AG08395 (cell line): ENCODE results near the gene TBCEL.
"Not testable (repeated sequence)": the region's sequence is repeated elsewhere in the genome, so short reads cannot be mapped to it uniquely, and the experiment has no call there.

Source experiments
- DNase-seq: peaks from one replicate; pipeline ENCODE4 v3.0.0; 2012; ENCODE audit warnings: mixed read lengths, low spot score

Gene TBCEL

DNA sequence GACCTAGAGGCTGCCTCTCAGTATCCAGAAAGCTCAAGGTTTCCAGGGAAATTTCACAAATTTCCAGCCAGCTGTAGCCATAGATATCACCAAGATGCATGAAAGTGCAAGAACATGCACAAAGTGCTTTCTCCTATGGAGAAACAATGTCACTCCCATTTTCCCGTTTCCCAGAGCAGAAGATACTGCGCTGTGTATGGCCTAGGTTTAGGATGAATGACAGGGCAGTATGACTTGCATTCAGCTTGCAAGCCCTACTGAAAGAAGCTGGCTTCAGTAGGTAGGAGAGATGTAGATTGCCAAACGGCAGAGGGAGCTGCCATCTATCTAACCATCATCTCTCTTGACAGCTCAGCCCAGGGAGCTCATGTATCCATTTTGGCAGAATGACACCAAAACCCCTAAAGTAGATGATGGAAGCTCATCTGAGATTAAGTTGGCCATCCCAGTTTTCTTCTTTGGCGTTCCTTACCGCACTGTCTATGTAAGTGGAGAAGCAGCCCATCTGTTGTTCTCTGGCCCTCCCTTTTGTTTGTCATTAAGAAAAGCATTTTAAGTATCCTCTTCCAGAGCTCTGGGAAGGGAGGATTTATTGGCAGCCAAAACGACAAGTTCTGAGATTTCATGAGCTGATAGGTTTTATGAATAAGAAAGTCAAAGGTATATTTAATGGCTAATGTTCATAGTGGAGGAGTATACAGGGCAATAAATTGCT lies 81.7 kb downstream of the TBCEL start:
- no peak for DNase-seq

DNA sequence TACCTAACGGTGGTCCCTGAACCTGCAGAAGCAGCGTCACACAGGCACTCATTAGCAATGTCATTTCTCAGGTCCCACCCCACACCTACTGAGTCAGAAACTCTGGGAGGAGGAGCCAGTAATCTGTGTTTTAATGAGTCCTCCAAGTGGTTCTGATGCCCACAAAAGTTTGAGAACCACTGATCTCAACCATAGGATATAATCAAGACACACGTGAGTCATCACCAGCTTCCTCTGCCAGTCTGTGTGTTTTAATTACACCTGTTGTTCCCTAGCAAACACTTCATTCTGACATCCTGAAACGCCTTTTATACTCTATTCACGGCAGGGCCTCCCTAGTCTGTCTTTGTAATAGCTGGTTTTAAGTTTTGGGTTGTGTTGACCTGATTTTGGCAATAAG lies 82.9 kb downstream of the TBCEL start:
- no peak for DNase-seq

DNA sequence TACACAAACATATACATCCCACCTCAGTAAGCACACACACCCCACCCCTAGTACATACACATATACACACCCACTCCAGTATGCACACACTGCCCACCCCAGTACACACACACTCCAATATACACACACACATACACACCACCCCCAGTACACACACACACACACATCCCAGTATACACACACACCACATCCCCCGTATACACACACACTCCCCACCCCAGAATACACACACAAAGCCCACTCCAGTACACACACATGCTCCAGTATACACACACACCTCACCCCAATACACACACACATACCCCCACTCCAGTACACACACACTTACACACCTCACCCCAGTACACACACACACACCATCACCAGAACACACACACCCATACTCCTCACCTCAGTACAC lies 84.5 kb downstream of the TBCEL start:
- DNase-seq: no peak

DNA sequence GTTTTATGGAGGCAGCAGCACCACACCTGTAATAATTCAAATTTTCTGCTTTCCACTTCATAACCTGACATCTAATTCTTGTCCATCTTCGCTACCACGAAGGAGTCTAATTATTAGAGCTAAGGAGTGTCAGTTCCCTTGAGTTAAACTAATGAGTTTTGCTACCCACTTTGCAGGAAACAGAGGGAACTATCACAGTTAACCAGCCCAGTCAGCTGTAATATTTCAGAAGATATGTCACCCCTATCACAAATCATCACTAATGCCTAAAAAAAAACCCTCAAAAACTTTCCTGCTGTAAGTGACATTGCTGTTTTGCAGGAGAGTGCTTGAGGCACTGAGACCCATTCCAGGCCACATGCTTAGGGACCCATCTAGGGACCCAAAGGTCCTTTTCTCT lies 85.6 kb downstream of the TBCEL start:
- no peak for DNase-seq

DNA sequence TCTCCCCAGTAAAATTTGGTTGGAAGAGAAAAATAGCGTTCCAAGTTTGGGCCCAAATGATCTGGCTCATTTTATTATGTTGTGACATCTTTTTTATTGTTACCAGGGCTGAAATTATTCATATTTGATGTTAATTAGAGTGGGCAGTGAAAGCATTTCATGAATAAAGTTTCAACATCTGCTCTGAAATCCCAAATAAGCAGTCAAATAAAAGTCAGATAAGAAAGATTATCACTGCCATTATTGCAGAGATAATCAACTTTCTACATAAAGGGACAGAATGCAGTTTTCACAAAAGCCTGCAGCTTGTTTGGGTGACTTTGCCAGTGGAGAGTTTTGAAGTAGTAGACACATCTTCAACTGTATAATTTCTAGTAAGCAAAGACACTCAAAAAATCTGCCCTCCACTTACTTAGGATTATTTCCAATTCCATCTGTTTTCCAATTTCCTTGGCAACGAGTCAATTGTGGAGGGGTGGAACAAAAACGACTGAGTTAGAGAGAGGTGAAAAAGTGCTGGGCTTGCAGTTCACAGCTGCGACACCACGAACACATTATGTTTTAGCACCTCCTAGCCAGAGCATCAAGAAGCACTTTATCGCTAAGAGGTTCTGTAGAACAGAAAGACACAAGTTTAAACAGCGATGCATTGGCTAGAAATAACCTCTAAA lies 86.1 kb downstream of the TBCEL start:
- no peak for DNase-seq

DNA sequence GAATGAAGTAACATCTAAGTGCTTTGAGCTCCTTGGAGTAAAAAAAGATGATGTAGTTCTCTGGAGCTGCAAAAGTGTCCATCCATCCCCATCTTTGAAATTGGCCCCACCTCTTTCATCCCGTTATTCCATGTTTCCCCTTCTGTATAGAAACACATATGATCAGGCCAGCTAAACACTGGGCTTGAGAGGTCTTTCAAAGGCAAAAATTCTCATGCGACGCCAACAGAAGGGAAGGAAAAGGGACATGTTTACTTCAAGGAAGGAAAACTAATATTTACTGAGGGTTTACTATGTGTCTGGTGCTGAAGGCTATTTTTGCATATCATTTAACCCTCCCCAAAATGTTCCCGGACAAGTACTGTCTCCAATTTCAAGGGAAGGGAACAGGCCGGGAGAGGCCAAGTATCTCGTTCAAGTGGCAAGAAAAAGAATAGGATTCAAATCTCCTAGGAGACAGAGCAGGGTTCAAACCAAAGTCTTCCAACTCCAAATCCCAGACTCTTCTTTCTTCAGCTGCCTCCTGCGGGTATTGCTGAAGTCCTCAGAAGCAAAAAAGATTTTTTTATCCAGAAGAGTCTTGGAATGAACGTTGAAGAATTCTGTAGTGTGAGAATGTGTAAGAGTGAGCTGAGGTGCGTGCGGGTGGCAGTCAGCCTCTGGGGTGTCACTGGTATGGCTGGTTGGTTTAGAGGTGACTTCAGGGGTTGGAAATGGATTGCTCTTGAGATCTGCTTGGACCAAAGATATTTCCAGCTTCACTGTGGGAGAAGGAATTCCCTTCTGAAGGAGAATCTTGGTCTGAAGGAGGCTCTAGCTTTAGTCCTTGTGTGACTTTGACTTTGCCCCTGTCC lies 87.2 kb downstream of the TBCEL start:
- DNase-seq: no peak

DNA sequence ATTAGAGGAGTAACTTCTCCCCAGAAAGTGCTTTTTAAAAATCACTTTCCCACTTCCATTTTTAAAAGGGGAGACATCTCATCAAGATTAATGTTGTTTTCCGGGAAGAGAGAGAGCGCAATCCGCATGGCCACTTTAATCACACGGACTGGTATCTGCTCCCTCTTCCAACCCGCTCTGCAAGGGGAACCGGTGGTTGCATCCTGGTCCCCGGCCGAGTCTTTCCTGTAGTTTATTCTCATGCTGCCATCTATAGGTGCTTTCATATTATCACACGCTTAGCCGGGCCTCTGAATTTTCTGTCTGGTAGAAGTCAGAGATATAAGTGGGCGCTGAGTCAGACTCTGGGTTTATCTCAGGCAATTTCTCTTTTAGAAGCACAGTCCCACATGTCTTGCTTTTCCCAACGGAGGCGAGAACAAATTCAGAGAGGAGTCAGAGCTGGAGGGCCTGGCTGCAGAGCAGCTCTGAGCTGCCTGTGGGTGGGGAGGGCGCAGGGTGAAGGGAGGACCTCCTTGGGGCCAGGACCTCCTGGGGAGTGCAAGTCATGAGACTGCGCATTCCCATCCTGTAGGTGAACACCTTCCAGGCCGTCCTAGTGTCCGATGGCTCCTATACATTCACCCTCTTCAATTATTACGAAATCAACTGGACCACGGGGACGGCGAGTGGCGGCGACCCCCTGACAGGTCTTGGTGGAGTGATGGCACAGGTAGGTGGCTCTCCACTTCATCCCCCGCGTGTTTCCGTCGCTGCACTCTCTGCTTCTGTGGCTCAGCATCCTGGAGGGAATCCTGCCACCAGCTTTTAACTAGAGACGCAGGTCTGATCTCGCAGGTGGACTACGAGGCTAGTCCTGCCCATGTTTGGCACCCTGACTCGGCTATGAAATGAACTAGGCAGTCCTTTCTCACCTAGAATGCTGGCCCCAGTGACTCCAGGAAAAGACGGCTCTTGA lies 88.9 kb downstream of the TBCEL start:
- DNase-seq: peak; percentile 86

DNA sequence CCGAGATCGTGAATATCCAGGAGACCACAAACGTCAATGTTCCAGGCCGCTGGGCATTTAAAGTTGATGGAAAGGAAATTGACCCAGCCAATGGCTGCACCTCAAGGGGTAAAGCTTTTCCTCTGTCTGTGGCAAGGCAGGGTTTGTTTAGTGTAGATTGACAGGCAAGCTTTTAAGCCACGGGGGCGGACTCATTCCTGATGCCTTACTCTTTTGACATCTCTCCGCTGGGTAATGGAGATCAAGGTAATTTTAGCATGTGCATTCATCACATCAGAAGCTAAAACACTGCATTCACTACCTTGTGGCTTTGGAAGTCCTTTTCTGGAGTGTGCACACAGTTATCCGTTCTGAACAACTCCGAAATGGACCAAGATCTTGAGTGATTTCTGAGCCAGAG lies 89.7 kb downstream of the TBCEL start:
- DNase-seq: no peak

DNA sequence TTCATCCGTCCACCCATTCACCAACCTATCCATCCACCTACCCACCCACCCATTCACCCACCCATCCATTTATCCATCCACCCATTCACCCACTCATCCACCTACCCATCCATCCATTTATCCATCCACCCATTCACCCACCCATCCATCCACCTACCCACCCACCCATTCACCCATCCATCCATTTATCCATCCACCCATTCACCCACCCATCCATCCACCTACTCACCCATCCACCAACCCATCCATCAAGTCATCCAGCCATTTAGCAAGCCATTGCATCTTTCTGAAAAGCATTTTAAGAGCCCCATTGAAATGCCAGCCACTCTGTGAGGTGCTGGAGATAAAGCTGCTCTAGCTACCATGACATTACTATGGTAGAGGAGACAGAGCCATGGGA lies 91.1 kb downstream of the TBCEL start:
- not testable (repeated sequence) for DNase-seq

DNA sequence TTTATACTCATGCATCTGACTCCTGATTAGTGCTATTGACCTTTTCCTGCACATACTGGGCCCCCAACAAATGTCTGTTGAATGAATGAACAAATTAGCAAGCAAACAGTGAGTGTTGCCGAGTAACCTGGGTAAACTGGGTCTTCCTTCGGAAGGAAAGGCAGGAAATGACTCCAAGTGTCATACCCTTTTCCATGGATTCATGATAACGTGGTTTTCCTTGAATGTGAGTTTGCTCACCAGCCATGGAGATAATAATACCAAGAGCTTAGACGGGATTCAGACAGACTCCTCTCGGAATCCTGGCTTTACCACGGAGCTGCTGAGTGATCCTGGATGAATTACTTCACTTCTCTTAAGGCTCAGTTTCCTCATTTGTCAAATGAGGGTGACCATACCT lies 93.9 kb downstream of the TBCEL start:
- no peak for DNase-seq

DNA sequence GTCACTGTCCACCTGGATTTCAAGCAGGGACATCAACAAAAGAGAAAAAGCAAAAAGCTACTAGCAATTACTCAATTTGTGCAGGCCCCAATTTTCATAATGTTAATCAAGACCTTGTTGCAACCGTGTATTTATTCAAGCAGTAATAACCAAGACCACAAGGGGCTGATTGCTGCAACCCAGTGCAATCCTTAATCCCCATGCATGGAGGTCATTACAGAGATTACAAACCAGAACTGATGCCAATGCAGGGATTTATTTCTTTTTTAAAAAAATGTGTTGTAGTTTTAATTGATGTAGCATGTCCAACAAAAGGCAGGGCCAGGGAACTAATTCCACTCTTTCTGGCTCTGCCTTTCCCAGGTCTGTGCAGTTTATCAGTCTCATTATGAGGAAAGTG lies 95.5 kb downstream of the TBCEL start:
- peak; percentile 16 for DNase-seq

DNA sequence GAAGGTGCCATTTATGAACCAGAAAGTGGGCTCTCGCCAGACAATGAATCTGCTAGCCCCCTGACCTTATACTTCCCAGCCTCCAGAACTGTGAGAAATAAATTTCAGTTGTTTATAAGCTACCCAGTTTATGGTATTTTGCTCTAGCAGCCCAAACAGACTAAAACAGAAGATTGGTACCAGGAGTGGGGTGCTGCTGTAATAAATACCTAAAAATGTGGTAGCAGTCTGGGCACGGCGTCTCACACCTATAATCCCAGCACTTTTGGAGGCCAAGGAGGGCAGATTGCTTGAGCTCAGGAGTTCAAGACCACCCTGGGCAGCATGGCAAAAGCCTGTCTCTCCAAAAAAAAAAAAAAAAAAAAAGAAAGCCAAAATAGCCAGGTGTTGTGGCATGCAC lies 98.4 kb downstream of the TBCEL start:
- no peak for DNase-seq

DNA sequence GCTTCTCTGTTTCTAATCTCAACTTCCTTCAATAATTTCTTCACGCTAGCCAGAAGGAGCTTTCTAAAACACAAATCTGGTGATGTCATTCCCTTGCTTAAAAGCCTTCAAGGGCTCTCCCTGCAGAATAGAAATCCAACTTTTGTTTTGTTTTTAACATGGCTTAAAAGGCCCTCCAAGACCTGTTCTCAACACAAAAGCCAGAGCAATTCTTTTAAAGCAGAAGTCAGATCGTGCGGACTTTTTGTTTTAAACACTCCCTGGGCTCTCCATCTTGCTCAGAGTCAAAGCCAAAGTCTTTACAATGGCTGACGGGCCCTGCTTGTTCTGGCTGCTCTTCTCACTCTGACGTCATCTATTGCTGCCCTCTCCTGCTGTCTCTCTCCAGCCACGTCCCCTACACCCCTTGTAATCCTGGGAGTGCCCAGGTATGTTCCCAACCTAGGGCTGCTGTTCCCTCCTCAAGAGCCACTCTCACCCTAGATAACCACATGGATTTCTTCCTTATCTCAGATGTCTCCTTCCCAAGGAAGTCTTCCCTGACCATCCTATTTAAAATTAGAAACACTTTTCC lies 99.7 kb downstream of the TBCEL start:
- DNase-seq: no peak

DNA sequence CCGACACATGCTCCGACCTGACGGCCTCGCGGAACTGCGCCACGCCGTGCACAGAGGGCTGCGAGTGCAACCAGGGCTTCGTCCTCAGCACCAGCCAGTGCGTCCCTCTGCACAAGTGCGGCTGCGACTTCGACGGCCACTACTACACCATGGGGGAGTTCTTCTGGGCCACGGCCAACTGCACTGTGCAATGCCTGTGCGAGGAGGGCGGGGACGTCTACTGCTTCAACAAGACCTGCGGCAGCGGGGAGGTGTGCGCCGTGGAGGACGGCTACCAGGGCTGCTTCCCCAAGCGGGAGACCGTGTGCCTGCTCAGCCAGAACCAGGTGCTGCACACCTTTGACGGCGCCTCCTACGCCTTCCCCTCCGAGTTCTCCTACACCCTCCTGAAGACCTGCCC lies 103.9 kb downstream of the TBCEL start:
- no peak for DNase-seq

DNA sequence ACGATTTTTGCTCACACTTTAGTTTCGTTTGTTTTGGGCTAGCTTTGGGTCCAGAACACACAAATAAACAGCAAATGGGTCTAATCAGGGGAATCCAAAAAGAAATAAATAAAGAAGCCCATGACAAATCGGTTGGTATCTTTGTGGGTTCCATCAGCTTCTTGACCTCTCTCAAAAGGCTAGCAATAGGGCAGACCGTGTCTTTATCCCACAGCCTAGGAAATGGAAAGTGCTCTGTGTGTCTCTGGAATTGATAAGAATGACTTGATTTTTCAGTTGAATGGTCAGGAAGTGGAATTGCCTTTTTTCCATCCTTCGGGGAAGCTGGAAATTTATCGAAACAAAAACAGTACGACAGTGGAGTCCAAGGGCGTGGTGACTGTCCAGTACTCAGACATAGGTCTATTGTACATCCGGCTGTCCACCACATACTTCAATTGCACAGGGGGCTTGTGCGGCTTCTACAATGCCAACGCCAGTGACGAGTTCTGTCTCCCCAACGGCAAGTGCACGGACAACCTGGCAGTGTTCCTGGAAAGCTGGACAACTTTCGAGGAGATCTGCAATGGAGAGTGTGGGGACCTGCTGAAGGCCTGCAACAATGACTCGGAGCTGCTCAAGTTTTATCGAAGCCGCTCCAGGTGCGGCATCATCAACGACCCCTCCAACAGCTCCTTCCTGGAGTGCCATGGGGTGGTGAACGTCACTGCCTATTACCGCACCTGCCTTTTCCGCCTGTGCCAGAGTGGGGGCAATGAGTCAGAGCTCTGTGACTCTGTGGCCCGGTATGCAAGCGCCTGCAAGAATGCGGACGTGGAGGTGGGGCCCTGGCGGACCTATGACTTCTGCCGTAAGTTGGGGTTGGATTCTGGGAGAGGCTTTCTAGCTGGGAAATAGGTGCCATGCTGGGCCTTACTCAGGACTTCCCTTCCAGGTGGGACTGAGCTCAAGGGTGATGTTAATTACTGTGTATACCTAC lies 105.7 kb downstream of the TBCEL start:
- DNase-seq: no peak

DNA sequence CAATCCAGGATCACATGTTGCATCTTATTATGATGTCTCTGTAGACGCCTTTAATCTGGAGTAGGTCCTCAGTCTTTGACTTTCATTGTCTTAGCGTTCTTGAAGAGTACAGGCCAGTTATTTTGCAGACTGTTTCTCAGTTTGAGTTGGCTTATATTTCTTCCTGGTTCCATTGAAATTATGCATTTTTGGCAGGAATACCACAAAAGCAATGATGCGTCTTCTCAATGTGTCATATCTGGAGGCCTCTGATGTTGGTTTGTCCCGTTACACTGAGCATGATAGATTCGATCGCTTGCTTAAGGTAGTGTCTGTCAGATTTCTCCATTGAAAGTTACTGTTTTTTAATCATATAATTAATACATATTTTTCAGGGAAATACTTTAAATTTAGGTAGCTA lies 107.8 kb downstream of the TBCEL start:
- DNase-seq: no peak

DNA sequence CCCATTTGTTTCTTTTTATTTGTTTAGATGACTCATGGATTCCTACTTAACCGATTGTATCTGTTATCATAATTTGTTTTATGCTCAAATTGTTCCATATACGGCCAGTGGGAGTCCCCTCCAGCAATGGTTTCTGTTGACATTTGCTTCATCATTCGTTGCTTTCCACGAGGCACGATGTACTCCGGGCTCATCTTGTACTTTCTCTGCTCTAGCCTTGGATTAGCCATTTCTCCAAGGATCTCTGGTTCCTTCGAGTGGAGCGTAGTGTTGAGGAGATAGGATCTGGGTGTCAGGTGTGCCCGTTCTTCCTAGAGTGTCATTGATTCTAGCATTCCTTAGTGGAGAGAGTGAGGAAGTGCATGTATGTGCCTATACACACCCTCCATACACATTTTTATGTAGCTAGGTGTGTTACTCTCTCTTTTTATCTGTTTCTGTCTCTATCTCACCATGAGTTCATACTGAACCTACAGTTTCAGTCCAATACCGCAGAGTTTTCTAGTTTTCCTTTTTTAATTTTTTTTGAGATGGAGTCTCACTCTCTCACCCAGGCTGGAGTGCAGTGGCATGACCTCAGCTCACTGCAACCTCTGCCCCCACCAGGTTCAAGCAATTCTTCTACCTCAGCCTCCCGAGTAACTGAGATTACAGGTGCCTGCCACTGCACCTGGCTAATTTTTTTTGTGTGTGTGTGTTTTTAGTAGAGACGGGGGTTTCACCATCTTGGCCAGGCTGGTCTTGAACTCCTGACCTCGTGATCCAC lies 108.5 kb downstream of the TBCEL start:
- DNase-seq: no peak

DNA sequence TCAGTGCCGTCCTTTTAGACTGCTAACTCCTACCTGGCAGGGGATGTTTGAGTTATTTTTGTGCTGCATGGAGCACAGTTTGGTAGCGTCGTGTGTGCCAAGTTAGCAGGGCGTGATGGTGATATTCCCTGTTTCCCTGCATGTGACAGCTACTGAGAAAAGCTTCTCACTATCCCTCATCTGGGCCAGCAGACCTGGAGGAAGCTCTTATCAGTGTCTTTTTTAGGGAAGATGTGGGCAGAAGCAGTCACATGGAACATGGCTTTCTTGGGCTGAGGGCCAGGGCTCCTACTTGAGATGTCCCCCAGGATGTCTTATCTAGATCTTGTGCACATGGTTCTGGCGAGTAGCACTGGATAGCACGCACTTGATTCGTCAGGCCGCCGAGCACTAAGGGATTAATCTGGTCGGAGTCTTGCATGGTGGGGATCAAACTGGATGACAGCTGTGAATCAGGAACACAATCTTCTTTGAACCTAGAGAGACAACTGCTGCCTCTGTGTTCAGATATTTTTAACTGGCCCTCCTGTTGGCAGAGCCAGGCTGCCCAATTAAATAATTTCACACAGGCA lies 110.9 kb downstream of the TBCEL start:
- DNase-seq: no peak

DNA sequence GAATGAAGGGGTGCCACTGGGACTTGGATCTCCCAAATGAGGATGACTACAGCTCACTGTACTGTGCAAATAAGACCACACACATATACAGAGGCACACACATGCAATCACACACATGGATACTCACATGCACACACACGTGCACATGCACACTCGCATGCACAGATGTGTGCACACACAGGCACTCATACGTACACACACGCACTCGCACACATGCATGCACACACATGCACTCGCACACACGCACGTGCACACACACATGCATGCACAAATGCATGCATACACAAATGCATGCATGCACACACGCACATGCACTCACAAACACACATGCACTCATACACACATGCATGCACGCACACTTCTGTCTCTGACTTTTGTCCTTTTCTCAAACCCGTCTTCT lies 113.1 kb downstream of the TBCEL start:
- DNase-seq: no peak
